Fibroblast of skin of right quadriceps (primary cell): Measurements from ENCODE around the gene ZNF622.

Source experiments
- DNase-seq: peaks from one replicate; pipeline ENCODE4 v3.0.0-alpha.2; 2013

ZNF622 gene

DNA sequence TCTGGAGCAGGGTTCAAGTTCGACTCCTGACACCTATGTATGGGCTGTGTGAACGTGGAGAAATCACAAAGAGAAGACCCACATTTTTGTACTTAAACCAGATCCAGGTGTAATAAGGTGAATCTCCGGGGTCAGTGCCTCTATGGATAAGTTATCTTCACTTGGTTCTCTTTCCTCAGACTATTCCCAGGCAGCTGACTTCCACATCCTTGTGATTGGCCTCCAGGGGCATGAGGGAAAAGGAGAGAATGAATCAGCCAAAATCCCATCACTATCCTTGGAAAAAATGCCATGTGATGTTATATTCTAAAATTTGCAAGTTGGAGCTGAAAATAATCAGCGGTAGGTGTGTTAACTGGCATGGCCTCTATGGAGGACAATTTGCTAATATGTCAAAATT is 37.2 kb downstream of the ZNF622 start:
- no peak for DNase-seq

- DNase-seq = no peak
These were observed 38.0 kb downstream of the ZNF622 start for GRCh38 chr5:16427587-16427986.

DNA sequence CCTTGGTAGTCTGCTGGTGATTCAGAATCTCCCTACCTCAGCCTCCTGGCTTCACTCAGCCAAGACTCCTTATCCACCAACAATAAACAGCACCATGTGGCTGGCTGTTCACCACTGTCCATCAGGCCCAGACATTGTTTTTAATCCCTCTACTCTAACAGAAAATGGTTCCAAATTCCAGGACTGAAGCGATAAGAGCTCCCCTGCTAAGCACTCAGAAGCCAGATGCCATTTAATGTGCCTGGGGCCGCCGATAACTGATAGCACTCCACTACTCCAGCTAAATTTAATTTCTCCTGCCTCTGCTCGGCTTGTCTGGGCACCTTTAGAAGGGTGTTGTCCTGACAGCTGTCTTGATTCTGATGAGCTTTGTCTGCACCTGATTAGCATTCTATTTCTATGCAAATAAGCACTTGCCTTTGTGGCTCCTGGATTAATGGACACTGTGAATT is 47.1 kb downstream of the ZNF622 start:
- no peak for DNase-seq

- no peak for DNase-seq
These were observed 48.1 kb downstream of the ZNF622 start for GRCh38 chr5:16417398-16418074.

DNA sequence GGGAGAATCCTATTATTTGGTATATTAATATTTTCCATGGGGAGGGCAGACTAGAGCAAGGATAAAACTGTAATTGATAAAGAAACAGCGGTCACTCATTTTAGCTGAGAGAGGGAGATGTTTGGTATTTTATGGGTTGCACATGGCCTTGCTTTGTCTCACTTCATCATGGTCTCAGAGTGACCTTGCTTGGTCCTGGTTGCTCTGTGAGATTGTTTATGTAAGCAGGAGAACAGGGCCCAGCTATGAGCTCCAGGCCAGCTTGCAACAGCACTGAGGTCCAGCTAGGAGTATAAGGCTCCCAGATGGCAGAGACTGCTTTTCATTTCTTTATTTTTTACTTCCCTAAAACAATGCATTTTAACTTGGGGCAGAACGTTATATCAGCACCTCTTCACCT is 50.7 kb downstream of the ZNF622 start:
- DNase-seq = no peak

DNA sequence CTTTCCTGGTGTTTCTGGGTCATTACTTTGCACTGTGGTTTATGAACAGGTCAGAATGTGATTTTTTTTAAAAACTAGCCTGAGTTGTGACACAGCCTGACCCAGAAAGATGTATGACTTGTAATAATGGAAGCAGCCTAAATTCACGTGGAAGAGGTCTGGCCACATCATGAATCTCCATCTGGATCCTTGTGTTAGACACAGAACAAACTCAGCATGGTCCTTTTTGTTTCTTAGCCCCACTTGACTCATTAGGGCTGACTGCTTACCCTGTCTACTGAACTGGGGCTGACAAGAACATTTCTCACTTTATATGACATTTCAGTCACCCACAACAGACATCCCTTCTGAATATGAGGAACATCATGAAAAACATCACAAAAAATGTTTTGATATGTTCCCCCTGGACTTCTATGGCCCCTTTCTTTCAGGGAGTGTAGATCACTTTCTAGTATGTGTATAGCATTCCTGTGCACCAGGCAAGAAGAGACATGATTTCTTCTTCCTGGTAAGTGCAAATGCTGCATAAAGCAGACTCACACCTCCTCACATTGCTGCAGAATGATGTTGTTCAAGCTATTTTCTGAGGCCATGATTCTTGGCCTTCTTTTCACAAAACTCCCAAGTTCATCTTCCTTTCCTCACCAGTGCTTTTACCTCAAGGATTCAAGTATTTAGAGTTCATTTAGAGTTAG is 52.3 kb downstream of the ZNF622 start:
- DNase-seq = no peak

DNA sequence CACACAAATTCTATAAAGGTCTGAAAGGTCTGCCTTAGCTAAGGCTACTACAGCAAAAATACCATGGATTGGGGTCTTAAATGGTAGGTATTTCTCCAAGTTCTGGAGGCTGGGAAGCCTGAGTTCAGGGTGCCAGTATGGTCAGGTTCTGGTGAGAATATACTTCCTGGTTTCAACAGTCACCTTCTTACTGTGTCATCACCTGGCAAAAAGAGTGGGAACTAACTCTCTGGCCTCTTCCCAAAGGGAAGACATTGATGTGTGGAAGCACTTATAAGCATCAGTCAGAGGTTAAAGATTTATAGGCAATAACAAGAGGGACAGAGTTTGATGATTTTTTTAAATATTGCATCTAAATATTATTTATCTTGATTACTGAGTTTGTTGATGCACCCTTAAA is 53.0 kb downstream of the ZNF622 start:
- no peak for DNase-seq

DNA sequence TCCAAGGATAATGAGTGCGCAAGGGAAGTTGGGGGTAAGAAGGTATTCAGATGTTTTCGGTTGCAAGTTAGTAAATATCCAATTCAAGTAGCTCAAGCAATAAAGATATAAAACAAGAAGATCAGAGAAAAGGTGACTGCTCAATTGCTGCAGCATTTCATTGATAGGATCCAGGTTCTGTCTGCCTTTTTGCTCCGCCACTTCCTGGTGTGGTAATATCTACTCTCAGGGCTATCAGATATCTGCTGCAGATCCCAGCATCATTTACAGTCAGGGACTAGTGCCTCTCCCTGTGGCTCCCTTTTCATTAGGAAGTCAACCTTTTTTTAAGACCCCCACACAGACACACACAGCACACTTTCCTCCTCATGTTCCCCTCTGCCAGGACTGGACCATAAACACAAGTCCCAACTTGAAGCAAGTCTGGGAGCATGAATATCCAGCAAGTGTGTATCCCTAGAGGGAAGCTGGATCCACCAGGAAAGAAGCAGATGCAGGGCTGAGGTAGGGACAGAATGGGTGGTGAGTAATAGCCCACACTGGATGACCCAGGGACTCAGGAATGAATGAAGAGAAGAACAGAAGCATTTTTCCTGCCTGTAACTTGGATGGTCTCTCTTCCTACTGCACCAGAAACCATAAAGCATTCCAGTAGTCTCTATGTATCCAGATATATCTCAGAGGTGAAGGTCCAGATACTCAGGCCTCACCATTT is 53.7 kb downstream of the ZNF622 start:
- peak; percentile 45 for DNase-seq

DNA sequence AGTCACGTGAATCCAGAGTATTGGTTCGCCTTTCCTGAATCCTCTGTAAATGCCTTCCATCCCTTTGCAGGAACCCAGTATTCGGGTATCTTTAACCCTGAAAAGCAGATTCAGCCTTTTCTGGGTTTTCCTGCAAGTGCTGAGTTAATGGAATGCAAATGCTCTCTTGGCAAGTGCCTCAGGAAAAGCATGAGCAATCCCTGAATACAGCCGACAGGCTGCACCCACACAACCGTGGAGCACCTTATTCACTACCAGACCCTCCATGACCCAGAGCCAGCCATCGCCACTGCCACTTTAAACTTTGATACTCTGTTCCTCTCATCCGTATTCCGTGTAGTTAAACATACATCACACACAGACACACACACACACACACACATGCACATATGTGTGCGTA is 54.4 kb downstream of the ZNF622 start:
- DNase-seq = peak; percentile 4

- DNase-seq = no peak
These were observed 55.3 kb downstream of the ZNF622 start for GRCh38 chr5:16410338-16410737.

GRCh38 chr5:16406630-16407029 is 59.0 kb downstream of the ZNF622 start:
- no peak for DNase-seq

- DNase-seq = no peak
These were observed 59.6 kb downstream of the ZNF622 start for GRCh38 chr5:16406023-16406422.
